SKM-1 treated with dmso at 0.1 percent for 144 hours (cell line): ENCODE data around the gene SMAP1.
A peak's percentile ranks its signal among the peaks of the same experiment; 100 is the strongest.

Experiments used
- DNase-seq: peaks from one replicate; lab custom pipeline; 2025; ENCODE audit not compliant: unreplicated experiment; lab: John Stamatoyannopoulos, UW

SMAP1 gene

DNA sequence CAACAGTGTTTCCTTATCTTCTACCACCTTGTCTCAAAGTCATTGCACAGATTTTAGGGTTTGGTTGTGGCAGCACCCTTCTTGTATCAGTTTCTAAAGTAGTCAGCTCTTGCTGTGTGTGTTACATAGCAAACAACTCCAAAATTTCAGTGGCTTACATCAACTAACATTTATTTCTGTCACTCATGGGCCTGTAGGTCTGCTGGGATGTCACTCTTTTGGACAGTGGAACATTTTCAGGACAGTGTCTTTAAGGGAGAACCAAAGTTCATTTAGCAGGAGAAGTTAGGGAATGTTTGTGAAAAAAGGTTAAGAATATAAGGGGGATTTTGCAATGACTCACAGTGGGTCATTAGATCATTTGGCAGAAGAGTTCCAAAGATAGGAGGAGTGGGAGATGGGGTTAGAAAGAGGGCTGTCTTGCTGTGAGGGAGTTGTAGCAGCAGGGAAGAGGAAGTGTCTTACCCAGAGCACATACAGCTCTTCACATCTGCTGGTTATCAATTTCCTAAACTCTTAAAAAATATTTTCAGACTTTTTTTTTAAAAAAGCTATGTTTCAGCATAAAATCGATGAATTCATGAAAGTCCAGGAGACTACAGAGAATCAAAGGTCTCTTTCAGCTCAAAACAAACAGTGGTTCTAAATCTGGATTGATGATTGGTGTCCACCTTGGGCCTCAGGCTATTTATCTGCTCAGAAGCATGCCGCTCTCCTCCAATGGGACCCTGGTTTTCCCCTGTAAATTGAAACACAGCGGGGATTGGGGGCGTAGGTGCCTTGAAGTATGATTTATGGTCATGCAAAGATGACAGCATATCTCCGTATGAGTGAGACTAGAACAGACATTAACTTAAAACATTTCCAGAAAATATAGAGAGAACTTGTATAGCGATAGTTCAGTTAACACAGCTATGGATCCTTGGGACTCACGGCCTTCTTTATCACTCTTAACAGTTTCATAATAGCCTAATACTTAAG lies 171.9 kb downstream of the SMAP1 start:
- no peak for DNase-seq

DNA sequence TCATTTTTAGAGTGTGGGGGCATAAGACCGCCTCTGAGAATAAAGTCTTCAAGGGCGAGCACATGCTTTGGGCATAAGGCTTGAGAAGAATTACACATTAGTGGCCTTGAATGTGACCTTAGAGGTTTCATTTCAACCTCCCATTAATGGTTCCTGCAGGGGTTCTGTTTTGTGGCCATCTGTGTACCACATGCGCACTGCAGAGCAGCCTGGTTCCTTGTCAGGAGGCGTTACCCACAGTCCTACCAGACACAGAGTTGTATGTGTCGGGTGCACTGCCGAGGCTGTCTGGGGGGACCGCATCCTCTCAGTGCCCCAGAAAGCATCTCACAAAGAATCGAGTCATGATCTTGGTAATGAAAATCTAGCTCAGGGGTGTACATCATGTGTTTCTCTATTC lies 173.4 kb downstream of the SMAP1 start:
- DNase-seq, result no peak

DNA sequence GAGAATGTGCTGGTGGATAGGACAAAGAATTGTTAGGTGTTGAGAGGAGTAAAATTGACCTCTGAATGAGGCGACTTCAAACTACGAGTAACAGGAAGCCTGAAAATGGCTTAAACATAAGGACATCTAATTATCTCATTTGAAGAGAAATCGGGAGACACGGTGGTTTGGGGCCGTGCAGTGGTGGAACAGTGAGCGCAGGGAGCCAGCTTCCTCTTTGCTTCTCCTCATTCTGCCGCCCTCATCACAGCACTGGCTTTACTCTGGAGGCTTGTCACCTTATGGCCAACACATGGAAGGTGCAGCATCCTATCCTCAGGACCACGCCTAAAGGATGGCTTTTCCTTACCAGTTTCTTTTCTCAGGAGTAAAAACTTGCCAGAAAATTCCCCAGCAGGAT lies 174.9 kb downstream of the SMAP1 start:
- DNase-seq, result no peak

DNA sequence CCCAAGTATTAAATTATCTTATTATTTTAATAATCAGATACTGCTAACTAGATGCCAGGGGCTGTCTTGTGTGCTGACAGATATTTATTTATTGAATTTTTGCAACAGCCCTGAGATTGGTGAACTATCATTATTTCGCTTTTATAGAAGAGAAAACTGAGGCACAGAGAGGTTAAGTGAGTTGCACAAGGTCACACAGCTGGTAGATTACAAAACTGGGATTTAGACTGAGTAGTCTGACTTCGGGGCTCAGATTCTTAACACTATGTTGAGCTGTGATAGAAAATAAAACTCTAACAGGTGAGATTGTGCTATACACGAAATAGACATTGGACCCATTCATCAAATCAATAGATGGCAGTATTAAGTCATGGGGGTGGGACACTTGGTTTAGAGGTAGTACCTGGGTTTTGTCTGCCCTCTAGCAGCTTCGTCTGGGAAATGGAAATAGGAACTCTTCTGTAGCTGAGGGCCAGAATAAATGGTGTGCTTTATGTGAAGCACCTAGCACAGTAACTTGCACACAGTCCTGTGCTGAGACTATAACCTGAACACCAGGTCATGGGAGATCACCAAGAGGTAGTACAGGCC lies 175.7 kb downstream of the SMAP1 start:
- no peak for DNase-seq

DNA sequence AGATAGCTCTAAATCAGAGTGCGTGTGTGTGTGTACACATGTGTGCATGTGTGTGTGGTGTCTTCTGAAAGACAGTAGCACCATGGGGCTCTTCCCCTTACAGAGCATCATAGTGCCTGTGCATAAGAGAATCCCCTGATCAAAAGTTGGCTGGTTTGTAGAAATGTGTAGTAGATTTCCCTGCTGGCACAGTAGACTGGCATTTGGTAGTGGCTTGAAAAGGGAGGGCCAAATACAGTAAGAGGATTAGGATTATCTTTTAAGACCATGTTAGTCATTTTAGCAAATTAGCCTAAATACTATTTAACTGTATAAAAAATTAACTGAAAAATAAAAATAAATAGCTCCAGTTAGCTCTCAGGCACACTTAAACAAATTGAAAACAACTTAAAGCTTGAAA lies 176.6 kb downstream of the SMAP1 start:
- DNase-seq, result no peak

DNA sequence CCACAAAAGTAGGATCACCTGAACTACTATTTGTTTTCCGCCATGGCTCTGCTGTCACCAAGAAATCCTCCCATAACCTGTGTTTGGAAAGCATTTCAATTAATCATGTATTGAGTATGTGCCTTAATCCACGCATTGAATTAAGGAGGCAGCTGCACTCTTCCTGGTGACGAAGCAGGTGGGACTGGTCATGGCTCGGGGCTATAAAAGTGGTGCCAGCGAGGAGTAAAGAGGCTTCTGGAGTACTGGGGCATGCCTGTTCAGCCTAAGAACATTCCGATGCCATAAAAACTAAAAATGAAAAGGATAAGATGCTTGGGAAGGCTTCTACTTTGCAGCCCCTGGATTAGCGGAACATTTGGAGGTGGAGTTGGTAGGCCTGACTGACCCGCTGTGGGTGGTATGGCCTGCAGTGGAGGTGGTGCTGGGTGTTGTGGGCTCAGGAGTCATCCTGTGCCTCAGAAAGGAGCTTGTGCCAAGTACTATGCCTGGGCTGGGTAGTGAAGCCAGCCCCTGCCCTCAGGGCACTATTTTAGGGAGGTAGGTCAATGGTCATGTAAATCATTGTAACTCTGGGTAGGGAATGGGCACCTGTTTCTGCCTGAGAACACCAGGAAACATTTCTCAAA lies 178.6 kb downstream of the SMAP1 start:
- no peak for DNase-seq

DNA sequence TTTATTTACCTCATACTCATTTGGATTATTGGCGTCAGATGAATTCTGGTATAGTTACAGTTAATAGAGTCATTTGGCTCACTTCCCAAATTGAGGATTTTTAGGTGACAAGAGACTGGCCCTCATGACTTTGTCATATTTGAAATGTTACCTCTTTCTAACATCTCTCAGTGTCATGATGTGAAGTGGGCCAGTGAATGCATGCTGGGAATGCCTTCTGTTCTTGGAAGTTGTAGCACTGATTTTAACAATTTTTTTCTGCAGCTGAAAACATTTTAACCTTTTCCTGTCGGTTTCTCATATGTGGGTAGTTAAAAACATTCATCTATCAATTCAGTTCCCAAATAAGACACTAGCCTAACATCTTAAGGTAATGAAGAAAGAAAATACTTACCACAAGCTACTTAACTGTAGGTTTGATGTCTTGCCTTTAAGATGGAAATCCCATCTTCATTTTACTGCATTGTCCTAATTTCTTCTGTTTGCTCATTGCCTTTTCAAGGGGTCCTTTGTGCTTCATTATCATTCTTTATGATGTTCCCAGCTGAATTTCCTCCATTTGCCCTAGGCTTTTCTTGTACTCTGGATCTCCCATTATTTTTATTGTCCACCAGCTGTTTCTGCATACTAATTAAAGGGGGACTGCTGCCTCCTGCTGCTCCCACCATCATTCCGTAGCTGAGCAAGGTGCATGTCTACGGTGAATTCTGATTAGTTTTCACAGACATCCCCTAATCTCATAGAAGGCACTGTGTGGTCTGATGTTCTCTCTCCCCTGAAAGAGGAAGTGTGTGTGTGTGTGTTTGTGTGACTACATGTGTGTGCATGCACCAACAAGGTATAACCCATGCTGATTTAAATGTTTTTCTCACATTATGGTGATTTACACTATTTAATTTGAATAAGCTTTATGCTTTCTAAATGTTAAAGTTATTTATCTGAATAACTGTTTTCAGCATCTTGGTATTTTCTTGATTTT lies 179.7 kb downstream of the SMAP1 start:
- DNase-seq, result no peak

DNA sequence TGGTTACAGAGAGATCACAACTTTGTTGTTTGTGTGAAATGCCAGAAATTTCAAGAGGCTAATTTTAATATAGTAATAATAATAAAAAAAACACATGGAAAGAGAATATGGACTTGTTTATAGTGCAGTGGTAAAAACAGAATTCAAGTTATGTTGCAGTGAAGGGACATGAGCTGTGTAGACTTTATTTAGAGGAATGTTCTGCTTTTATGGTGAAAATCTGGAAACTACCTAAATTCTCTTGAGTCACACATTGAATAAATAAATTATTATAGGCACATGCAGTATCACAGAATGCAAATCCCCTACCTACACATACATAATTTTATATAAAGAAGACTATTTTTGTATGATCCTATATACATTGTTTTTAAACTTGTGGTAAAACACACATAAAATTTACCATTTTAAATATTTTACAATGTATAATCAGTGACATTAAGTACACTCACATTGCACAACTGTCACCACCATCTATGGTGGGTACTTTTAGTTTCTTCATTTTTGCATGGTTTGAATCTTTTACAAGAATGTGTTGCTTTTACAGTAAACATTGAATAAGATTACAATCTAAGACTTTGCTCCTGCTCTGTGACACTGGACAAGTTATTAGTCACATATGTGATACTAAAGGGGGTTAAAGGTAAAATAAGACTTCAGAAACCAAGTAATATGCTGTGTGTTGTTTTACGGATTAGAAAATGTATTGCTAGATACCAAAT lies 181.8 kb downstream of the SMAP1 start:
- DNase-seq, result no peak

DNA sequence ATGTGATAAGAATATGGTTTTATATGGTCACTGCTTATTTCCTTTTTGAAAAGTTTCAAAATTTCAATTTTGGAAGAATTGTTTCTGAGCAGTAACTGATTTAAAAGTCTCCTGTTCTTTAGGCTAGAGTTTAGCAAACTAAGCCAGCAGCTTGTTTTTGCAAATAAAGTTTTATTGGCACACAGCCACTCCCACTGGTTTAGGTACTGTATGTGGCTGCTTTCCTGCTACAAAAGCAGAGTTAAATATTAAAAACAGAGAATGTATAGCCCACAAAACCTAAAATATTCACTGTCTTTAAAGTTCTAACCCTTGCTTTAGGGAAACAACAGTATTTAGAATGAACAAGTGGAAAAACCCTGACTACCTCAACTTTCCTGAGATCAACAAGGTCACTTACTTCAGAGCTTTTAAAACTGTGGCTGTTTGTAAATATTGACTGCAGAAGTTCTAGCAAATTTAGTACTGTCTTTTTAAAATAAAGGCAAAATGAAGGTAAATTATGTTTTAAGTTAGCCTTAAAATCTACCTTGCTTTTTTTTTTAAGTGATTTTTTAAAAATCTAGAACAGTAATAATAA lies 185.1 kb downstream of the SMAP1 start:
- DNase-seq, result no peak

DNA sequence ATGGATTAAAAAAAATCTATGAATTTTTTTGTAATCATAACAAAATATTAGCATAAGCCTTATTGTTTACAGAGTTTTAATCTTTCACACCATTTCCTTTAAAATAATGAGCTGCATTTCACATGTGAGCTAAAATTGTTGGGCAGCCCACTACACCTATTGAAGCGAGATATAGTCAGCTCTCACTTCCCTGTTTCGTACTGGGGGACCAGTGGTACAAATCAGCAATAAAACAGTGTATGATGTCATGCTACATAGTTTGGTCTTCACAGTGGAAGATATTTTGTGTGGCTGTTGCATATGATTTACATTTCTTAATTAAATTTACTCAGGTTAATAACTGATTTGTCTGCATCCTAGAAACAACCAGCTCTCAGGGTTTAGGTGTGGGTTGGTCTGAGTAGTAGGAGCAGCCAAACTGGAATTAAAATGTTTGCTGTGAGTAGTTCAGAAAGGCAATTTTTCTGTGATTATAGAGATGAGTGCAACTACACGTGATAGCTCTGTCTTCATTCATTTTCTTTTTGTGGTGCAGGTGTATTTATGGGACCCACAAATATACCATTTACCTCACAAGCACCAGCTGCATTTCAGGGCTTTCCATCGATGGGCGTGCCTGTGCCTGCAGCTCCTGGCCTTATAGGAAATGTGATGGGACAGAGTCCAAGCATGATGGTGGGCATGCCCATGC lies 189.8 kb downstream of the SMAP1 start:
- DNase-seq, result no peak

DNA sequence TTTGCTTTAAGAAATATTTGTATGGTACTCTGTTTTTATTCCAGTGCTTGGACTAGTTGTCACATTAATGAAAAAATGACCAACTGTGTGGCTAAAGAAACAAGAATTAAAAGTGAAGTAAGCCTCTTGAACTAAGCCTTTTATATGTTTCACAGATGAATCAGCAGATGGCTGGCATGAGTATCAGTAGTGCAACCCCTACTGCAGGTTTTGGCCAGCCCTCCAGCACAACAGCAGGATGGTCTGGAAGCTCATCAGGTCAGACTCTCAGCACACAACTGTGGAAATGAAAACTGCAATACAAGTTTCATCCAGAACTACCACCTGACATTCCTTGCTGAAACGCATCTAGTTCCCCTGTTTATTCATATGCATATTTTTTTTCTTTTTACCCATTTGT lies 192.4 kb downstream of the SMAP1 start:
- no peak for DNase-seq

DNA sequence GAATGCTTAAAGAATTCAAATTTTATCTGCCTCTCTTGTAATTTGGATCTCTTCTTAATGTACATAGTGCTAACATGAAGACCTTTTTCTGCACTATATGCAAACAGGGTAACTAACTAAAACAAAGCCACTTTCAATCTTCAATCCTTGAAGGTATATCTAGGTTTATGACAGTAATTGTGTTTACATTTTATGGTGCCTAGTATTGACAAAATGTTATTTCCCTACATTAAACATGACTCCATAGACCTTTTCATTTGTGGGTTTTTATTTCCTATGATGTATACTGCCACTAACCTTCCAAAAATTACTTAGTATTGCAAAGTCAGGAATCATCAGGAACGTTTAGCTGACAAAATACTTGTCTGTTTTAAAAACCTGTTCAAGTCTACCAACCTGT lies 193.2 kb downstream of the SMAP1 start:
- DNase-seq, result no peak

DNA sequence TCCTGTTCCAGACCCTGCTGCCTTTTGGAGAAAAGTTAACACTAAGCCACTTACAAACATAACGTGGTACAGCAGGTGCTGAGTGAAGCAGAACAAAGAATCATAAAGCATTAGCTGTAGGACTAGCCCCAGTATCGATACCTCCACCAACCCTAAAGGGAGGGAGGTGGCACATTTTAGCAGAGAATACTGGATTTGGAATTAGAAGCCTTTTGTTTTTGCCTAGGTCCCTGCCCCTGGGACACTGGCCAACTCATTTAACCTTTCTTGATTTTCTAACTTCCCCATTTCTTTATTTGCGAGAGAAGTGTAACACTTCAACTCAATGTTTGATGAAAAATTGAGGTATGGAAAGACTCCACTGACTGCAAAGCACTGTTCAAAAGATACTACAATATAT lies 195.7 kb downstream of the SMAP1 start:
- no peak for DNase-seq

DNA sequence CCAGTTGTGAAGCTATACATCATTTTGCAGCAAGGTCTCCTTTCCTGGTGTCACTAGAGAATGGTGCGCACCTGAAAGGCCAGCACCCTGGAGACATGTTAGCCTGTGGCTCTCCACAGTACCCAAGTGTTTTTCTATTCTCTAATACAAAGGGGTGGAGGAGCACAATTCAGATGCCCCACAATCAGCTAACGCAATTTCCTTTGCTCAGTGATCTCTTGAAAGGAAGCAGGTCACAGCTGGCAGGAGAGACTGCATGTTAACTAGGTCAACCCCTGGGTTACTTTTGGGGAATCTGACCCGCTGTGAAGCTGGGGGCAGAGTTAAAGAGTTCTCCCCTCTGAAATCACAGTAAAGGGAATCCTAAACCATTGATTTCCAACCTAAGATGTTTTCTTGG lies 196.7 kb downstream of the SMAP1 start:
- DNase-seq, result no peak

DNA sequence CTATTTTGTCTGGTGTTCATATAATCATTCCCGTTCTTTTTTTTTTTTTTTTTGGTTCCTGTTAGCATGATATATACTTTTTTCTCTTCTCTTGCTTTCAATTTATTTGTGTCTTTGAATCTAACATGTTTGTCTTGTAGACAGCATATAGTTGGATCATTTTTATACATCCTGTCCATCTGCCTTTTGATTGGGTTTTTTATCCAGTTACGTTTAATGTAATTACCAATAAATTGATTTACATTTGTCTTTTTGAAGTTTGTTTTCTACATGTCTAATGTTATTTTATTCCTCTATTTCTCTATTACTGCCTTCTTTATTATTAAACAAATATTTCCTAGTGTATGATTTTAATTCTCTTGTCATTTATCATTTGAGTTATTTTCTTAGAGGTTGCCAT lies 204.8 kb downstream of the SMAP1 start:
- DNase-seq, result no peak

DNA sequence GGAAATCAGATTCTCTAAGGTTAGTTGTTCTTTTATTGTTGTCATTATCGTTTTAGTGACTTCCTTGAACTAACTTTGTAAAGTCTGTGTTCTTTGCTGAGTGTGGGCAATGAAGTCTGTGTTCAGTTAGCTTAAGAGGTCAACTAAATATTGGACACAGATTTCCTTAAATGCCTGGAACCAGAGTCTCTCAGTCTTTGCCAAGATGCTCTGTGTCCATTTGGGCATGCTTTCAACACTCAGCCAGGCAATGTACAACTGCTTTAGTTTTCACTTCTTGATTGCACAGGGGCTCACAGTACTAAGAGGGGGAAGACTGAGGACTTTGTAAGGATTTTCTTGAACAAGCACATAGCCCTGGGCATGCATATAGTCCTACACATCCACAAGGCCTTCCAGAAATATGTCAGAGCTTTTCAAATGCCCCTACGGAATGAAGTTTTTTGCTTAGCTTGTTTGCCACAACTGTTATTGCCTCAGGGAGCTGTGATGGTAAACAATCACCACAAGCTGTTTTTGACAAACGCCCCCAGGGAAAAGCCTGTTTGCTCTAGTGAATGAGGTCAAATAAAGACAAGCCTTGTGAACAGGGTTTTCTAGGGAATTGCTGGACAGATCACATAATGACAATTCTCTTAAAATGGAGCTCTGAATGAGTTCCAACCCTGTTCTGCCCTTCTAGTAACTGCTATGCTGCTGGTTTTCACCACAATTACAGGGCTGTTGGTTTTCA lies 206.7 kb downstream of the SMAP1 start:
- DNase-seq, result no peak

DNA sequence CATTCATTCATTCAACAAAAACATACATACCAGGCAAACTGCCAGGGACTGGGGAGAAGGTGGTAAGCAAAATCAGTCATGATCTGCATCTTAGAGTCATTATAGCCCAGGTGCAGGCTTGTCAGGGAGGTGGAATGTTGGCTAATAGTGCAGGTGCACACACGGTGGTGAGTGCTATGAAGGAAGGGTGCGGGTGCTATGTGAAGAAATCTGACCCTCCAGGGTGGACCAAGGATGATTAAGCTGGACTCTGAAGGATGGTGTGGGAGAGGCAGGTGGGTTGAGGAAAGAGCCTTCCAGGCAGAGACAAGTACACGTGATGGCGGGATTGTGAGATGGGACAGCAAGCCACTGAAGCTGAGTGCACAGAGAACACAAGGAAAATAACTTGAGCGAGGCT lies 211.8 kb downstream of the SMAP1 start:
- no peak for DNase-seq

DNA sequence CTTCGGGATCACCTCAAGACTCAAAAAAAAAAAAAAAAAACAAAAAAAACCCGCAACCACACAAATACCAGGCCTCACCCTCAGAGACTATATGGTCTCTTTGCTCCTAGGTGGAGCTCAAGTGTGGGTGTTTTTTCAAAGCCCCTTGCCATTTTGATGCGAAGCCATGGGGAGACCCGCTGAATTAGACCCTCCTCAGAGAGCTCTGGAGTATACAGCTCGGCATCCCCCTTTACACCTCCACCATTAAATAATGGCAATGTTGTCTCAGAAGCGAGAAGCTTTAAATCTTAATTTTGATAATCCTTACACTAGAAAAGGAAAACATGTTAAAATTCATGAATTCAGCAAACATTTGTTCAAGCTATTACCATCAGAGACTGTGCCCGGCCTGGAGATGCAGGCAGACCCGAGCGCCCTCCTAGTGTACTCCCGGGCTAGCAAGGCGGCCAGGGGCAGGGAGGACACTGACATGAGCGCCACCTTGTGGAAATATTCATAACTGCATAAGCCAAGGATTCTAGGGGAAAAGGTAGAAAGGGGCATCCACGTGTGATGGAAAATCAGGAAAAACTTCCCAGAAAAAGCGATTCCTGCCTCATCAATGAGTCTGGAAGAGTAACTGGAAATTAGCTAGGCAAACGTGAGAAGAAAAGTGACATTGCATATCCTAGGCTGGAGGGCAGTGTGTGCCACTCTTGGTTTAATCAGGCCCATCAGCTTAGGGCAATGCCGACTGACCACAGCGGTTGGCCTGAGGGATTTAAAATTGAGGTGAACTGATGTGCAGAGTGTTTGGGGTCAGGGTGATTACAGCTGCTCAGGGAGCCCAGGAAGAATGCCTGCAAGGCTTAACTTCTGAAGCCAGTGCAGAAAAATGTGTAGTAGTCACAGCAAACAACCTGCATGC lies 216.6 kb downstream of the SMAP1 start:
- DNase-seq, result peak; percentile 56
